ENCODE results near the gene MAPK13.
"Not testable (repeated sequence)": the region's sequence is repeated elsewhere in the genome, so short reads cannot be mapped to it uniquely, and the experiment has no call there.

The MAPK13 gene

DNA sequence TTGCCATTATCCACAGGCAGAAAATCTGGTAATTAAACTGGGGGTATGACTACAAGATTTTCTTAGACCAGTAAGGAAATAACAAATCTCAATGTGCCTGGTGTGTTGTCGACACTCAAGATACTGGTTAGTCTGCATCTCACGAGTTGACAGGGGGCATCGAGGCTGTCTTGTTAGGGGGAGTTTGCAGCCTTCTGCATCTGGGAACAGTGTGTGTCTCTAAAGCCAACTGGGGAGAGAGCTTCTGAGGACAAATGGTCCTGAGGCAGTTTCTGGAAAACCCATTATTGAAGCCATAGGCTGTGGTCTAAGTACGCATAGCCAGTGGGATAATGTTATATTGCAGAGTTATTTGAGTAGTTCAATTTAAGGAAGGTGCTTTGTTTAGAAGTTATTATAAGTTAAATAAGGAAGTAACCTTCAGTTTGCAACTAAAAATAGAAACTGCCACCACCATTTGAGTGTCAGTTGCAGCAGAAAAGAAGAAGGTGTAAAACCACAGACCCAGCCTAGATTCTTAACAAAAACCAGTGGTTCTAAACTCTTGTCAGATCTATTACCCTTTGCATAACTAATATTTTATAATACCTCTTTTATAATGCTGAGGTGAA lies 15.4 kb upstream of the MAPK13 start:
- no peak for DNase-seq (ENCODE audit: low read depth, low spot score)

DNA sequence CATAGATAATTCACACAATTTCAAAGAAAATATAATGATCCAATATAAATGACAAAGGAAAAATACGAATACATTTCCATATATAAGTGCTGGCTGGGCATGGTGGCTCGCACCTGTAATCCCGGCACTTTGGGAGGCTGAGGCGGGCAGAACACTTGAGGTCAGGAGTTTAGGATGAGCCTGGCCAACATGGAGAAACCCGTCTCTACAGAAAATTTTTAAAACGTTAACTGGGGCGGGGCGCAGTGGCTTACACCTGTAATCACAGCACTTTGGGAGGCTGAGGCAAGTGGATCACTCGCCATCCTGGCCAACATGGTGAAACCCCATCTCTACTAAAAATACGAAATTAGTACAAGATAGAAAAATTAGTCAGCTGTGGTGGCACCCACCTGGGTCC lies 14.9 kb upstream of the MAPK13 start:
- no peak for DNase-seq (ENCODE audit: low read depth, low spot score)

DNA sequence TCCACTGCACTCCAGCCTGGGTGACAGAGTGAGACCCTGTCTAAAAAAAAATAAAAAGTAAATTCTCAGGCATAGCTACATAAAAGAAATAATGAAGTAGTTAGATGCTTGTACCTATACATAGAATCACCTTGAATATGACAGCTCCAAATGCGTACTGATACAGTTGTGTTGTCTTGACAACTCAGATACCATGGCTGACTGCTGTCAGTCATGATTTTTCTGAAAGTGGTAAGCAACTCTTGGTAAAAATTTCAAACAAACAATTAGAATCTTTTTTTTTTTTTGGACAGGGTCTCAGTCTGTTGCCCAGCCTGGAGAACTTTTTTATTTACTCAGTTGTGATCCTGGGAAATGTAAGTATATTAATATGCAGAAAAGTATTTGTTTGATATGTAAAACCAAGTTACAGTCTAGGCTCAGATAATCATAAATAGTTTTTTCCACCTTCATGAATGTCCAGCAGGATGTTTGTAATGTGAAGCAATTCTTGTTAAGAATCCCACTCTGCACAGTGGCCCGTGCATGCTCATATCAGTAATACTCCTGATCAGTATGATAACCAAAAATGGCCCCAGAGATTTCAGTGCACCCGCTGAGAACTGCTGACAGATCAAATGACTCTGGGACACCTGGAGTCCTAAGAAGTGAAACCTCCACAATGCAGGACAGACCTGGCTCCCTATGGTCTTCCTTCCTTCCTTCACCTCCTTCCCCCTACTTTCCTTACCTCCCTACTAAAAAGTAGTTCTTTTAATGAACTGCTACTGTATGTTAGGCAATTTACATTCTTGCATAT lies 14.0 kb upstream of the MAPK13 start:
- no peak for DNase-seq (ENCODE audit: low read depth, low spot score)

DNA sequence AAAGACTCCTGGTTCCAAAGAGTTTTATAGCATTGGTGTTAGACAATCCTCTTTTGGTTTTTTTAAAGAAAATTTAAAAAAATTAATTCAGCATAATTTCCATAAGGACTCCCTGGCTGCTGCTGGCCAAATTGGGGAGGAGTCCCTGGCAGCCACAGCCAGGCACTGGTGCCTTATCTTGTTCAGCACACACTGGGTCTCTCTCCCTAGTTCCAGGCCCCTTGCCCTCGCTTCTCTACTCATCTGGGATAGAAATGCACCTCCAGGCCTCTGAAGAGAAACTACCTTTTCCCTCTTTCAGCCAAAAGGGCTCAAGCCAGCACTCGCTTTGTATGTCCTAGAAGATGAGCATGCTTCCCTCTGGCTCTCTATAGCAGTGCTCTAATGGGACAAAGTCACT lies 13.4 kb upstream of the MAPK13 start:
- DNase-seq (ENCODE audit: low read depth, low spot score), result no peak

DNA sequence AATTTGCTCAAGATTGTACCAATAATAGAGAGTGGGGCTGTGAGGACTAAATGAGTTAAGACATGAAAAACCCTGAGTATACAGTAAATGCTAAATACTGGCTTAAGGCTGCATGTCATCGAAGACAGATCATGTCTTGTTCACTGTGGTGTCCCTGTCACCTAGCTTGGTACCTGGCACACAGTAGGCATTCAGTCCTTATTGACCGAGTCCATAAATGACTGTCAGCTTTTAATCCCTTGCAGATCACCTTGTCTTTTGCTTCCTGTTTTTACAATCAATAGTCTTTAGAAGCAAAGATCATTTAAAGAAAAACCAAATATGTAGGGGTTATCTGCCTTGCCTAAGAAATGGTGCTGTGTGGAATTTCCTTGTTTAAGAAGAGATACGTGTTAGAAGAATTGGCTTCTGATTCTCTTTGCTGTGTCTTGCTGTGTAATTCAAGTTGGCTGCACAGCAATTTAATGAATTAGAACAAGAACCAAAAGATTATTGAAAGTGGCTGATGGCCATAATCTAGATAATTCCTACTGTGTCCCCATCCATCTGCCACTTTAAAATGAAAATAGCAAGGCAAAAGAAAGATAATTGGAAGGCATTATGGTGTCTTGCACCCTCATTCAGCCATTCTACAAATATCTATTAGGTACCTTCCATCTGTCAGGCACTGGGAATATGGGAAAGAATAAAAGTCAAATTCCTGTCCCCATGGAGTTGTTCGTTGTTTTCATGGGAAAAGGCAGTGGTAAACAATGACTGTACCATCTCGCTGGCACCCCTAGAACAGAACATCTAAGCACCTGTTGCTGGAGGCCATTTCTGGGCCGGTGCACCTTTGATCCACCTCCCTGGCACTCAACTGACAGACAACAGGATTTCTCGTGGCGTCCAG lies 12.4 kb upstream of the MAPK13 start:
- no peak for DNase-seq (ENCODE audit: low read depth, low spot score)

DNA sequence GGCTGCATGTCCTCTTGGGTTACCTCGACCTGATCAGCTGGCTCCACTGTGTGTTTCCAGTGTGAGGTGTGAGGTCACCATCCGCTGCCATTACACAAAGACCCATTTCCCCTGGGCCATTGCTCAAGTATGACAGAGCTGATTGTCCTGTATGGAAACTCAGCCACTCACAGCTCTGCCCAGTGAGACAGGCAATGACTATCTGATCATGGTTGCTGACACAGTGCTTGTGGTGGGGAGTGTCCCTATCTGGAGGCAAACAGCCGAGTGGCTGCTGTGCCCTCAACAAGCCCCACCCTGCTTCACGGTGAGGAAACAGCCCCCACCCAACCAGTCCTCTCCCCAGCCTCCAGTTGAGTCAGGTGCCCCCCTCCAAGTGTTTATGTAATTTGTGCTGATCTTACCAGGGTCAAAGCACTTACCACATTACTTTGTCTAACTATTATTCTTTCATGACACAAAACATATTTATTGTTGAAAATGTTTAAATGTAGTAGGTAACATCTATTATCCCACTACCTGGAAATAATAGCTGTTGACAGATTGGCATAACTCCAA lies 11.7 kb upstream of the MAPK13 start:
- DNase-seq (ENCODE audit: low read depth, low spot score), result no peak

DNA sequence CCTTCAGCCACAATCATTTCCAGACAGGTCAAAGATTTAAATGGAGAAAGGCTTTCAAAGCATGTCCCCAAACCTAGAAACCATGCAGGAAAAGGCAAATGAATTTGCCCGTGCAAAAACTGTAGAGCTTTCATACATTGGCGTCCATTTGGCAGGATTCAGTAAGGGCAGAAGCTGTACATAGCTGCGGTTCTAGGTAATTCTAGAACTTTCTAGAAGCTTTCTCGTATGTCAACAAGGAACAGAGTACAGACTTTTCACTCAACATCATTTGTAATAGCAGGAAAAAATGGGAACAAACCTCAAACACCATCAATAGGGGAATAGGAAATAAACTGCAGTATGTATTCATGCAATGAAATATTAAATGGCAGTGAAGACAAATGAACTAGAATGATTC lies 11.1 kb upstream of the MAPK13 start:
- DNase-seq (ENCODE audit: low read depth, low spot score), result no peak

DNA sequence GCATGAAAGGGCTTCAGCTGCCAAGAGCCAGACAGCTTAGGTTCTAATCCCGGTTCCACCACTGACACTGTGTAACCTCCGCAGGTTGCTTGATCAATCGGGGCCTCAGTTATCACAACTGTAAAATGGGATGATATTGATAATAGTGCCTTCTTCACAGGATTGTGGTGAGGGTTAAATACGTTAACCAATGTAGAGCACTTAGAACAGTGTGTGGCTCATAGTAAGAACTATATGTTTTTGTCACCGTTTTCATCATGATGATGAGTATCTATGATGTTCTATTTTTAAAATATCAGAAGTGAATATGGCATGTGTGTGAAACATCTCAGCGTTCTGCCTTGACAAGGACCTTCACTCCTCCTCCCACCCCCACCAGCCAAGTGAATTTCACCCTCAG lies 10.3 kb upstream of the MAPK13 start:
- no peak for DNase-seq (ENCODE audit: low read depth, low spot score)

DNA sequence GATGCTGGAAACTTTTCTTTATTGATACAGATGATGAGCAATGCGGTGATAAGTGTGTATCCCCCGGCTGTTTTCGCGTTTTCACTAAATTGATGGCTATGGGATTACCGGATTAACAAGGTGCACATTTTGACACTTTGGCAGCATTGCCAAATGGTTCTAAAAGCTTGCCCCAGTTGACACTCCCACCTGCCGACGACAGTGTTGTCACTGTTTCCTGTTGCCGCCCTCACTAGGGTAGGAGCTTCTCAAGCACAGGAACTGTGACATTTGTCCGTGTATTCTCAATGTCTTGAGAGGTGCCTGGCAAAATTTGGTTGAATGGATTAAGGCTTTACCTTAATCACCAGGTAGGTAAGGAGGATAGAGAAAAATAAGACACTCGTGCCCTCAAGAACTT lies 9.8 kb upstream of the MAPK13 start:
- no peak for DNase-seq (ENCODE audit: low read depth, low spot score)

DNA sequence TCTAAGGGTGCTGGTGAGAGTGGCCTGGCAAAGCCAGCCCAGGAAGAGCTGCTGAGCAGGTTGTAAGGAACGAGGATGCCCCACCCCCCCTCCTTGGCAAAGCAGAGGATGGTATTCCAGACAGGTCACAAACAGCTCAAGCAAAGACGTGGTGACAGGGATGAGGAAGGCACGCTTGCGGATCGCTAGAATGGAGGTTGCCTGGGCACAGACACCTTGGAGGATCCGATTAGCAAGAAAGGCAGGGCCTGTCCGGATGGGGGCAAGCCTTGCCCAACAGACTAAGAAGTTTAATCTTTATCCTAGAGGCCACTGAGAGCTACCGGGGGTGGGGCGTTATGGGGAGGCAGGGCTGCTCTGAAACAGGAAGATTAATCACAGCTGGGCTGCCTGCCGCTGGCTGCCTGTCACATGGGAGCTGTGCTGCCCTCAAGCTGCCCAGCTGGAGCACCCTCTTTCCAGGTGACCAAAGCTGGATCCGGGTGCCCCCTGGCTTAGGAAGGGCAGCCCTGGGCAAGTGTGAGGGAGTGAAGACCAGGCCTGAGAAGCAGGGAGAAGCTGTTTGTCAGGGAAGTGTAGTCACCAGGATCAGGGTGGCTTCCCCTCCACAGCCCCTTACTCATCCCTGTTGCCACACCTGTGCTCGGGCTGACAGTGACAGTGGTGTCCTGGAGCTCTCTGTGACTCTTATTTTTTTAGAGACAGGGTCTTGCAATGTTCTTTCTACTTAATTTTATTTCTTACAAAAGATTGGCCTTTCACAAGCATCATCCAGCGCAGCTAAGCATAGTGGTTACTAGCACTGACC lies 9.1 kb upstream of the MAPK13 start:
- no peak for DNase-seq (ENCODE audit: low read depth, low spot score)

DNA sequence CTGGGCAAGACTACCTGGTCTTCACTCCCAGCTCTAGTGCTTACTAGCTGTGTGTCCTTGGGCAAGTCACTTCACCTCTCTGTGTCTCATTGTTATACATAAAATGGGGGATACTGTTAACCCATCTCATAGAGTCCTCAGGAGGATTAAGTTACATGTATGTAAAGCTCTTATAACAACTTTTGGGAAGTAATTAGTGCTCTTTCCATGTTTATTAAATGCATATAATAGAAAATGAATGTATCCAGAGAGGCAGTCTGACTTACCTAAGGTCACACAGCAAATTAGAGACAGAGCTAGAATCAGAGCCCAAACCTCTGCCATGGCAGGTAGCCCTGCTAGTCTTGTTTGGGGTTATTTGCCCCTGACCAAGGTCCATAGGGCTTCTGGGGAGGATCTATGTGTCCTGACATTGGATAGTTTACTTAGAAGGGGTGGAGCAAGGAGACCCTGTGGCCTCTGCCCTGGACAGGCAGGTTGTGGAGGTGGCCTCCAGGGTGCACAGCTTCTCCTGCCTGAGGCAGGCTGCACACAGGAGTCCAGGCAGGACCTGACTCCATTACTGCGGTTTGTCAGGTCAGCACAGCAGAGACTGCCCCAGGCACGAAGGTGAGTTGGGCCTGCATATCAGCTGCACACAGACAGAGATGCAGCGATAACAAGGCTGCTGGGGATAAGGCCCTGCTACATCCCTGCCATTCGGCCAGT lies 8.4 kb upstream of the MAPK13 start:
- peak; percentile 84 for DNase-seq (ENCODE audit: low read depth, low spot score)

DNA sequence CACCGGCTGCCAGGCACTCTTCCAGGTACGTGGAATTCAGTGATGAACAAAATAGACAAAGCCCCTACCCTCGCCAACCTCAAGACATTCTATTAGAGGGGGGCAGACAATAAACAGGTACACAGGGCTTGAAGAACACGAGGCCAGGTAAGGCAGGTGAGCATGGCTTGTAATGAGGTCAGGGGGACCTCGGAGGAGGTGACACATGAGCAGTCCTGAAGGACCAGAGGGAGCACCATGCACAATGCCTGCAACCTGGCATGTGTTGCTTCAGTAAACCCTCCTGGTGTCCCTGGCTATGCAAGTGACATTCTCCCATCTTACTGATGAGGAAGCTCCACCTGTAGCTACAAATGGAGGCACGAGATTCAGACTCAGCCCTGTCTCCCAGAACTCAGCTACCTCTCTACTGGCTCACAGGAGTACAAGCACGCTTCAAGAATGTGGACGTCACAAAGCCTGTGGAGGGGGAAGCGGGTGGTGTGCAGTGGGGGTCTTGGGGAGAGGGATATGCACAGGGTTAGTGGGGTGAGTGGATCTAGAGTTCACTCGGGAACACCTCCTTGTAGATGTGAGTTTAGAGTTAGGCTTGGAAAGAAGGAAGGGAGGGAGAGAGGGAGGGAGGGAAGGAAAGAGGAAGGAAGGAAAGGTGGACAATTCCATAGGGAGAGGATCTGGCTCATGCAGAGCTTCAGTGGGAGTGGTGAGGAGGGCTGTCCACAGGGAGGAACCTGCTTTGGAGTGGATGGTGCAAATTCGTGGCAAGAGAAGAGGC lies 7.6 kb upstream of the MAPK13 start:
- DNase-seq (ENCODE audit: low read depth, low spot score), result no peak

DNA sequence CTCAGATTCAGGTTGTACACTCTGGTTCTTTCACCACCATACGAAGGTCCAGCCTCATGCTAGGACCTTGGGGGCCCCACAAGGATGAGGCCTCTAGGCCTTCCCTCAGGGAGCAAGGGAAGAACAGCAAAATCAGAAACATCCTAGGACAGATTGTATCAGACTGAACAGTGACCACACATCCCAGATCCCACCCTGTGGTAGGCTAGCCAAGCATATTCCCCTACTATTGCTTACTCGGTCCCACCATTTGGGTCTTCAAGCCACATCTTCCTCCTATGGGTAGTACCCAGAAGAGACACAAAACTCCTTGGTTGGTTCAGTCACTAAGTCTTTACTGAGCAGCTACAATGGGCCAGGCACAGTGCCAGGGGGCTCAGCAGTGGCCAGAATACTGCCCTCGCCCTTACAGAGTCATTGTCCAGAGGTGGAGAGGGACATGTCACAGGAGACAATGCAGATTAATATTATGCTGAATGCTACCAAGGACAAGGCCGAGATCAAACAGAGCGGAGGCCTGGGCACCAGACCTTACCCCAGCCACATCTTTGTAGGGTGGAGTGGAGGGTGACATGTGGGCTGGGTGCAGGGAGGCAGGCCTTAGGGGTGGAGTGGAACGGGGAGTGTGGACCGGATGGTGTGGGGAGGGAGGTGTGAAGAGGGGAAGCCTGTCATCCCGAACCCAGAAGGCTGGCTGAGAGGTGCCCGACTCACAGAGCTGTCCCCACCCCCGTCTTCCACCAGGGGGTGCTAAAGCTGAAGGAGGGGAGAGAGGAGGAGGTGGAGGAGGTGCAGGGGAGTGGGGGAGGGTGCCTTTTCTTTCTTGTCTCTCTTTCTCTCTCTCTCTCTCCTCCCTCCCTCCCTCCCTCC lies 6.8 kb upstream of the MAPK13 start:
- DNase-seq (ENCODE audit: low read depth, low spot score), result peak; percentile 85

DNA sequence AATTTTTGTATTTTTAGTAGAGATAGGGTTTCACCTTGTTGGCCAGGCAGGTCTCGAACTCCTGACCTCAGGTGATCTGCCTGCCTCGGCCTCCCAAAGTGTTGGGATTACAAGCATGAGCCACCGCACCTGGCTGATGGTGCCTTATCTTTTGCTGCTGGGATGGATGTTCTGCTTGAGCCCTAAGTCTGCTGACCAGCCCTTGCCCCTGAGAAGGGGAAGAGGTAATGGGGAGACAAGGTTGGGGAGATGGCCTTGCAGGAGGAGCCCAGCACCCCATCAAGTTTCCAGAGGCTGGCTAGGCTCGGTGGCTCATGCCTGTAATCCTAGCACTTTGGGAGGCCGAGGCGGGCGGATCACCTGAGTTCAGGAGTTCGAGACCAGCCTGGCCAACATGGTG lies 6.0 kb upstream of the MAPK13 start:
- DNase-seq (ENCODE audit: low read depth, low spot score), result not testable (repeated sequence)

DNA sequence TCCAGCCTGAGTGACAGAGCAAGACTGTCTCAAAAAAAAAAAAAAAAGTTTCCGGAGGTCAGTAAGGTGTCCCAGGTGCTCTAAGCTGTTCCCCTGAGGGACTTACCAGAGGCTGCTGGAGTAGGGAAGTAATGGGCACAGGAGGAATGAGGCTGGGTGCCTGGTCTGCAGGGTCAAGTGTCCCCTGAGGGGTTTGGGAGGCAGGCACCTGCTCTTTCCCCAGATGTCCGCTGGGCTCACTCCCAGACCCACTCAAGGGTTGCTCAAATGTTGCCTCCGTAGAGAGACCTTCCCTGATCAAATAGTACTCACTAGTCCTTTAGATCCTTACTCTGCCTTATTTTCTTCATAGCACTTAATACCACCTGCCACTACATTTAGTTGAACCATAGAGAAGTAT lies 5.4 kb upstream of the MAPK13 start:
- no peak for DNase-seq (ENCODE audit: low read depth, low spot score)

DNA sequence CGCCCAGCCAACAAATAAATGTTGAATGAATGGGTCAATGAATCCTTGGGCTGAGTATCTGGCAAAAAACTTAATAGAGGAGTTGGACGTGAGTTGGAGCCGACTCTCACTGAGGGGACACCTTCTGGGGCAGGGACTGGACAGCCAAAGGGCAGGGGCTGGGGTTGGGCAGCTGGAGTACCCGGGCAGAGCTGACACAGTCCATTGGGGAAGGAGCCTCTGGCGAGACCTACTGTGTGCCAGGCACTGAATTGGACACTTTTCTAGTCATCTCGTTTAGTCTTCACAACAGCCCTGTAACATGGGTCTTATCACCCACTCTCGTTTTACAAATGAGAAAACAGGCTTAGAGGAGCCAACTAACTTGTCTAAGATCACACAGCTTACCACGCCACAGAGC lies 4.7 kb upstream of the MAPK13 start:
- DNase-seq (ENCODE audit: low read depth, low spot score), result no peak

DNA sequence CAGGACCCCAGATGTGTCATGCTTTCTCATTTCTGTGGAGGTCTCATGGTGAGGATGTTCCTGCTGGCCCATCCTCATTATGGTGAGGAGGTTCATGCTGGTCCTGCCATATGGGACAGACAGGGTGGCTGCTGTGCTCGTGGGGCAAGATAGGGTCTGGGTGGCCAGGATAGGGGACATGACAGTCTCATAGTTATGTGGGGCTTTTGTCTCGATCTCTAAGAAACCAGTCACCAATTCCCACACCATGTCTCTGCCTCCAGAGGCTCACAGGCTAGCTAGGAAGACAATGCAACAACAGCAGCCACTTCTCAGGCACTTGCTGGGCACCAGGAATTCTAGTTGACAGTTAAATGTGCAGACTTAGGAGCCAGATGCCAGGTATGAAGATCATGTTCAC lies 4.2 kb upstream of the MAPK13 start:
- no peak for DNase-seq (ENCODE audit: low read depth, low spot score)

DNA sequence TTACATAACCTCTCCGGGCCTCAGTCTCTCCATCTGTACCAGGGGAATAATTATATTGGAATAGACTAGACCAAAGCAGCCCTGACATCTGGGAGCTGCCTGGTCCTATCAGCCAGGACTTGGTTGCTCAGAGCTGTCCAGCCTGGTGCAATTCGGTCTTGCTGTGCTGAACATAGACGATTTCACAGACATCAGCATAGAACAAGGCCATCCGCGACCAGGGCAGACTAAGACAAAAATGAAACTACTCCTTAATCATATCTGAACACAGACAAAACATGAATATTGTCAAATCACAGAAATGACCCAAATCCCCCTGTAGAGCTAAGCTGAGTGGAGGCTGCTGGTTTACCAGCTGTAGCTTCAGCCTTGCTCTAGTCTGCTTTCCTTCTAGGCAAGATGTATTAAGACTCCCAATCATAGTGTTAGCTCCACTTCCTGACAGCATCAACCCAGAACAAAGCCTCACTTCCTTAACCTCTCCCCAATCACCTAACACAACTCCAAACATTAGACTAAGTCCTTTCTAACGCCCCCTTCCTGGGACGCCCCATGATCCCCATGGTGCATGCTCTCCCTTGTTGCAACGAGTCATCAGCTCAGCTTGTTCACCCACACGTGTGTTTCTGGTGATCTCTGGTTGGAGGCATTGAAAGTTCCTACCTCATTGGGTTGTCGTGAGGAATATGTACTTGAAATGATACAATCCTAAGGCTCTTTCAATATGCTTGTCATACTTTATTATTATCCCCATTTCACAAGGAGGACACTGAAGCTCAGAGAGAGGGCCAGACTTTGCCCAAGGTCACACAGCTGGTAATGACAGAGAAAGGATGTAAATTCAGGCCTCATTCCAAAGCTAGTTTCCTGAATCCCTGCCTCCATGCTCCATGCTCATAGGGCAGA lies 3.5 kb upstream of the MAPK13 start:
- no peak for DNase-seq (ENCODE audit: low read depth, low spot score)

Measured in ELF-1 (cell line).